HepG2 (cell line): Measurements from ENCODE around the gene NKX2-2.

Experiments used
- CREB3 ChIP-seq: sonication (generic); formaldehyde crosslinking; IDR thresholded peaks from 2 replicates; pipeline ENCODE4 v1.5.0; 2020; ENCODE audit warnings: missing genetic modification reagents
- HNF4G ChIP-seq, 2 experiments: sonication (generic) in 1 of 2; formaldehyde crosslinking in 1 of 2; IDR thresholded peaks; 2 replicates each; pipeline versions ENCODE4 v1.4.0 to v1.6.1; 2011 to 2020; ENCODE audit warnings: borderline replicate concordance in 2 of 2, low read depth in 2 of 2, mild to moderate bottlenecking in 2 of 2, low read length in 1 of 2, missing genetic modification reagents in 1 of 2, moderate library complexity in 1 of 2
- MAX ChIP-seq: IDR thresholded peaks from 2 replicates; pipeline ENCODE4 v1.6.1; 2012; ENCODE audit warnings: inconsistent platforms
- NFIC ChIP-seq: IDR thresholded peaks from 2 replicates; pipeline ENCODE4 v1.6.1; 2012; ENCODE audit warnings: mild to moderate bottlenecking, low read length, inconsistent platforms
- NFRKB ChIP-seq: fragments of 450-650 bp; IDR thresholded peaks from 2 replicates; pipeline ENCODE4 v1.6.1; 2017
- TF ChIP-seq, protein P1 (sequence below): sonication (generic); formaldehyde crosslinking; IDR thresholded peaks from 2 replicates; pipeline ENCODE4 v1.4.0; 2020; ENCODE audit warnings: mild to moderate bottlenecking, missing genetic modification reagents

GRCh38 chr20:21493049-21493448 lies 20.8 kb downstream of the NKX2-2 start:
- TF ChIP-seq NFIC (no peak), MAX (no peak), HNF4G (IDR thresholded peaks at IDR 0.05; ENCODE audit: borderline replicate concordance, low read depth, low read length) (no peak), HNF4G (CRISPR knock-in tag; IDR thresholded peaks at IDR 0.05; ENCODE audit: borderline replicate concordance, low read depth) (no peak), NFRKB (no peak), CREB3 (CRISPR knock-in tag) (no peak)
- TF ChIP-seq, protein P1, sequence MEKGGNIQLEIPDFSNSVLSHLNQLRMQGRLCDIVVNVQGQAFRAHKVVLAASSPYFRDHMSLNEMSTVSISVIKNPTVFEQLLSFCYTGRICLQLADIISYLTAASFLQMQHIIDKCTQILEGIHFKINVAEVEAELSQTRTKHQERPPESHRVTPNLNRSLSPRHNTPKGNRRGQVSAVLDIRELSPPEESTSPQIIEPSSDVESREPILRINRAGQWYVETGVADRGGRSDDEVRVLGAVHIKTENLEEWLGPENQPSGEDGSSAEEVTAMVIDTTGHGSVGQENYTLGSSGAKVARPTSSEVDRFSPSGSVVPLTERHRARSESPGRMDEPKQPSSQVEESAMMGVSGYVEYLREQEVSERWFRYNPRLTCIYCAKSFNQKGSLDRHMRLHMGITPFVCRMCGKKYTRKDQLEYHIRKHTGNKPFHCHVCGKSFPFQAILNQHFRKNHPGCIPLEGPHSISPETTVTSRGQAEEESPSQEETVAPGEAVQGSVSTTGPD (CRISPR knock-in tag) = no peak
